ENCODE measurements around the gene FTSJ3. TPM values are rescaled to one million over a fixed set of nuclear protein-coding genes. Genes with fewer than 3 reads are reported as not detected.
A peak's percentile ranks its signal among the peaks of the same experiment; 100 is the strongest.
"Not testable (repeated sequence)": the region's sequence is repeated elsewhere in the genome, so short reads cannot be mapped to it uniquely, and the experiment has no call there.

Gene FTSJ3
- total RNA-seq, result 10 to 100 TPM; 58.3 to 60.9 TPM

GRCh38 chr17:63827002-63827800, at the start of gene FTSJ3, which contains the start of gene PSMC5:
TSS of gene FTSJ3 (minus strand) at chr17:63827663. CDS start at chr17:63826902, 761 bp downstream.
TSS of gene PSMC5 (plus strand) at chr17:63827431. CDS start at chr17:63827491, 60 bp downstream.
- Mint-ChIP-seq H3K9me3 (no peaks in the 10 kb centered on the region), H3K4me3 (peak within 1 kb of the TSS; percentile 100), H3K4me1 (ENCODE audit: low read depth) (peaks cover 78% of the 10 kb centered on the region), H3K27me3 (no peaks in the 10 kb centered on the region), H3K36me3 (ENCODE audit: low read depth) (peaks cover 87% of the 10 kb centered on the region), H3K27ac (peak within 1 kb of the TSS; percentile 100)
- DNase-seq, result peak; percentile 98
- TF ChIP-seq CTCF (IDR thresholded peaks at IDR 0.05), result peak; percentile 50
- ChIA-PET CTCF (interaction anchor here (1.2 to 2.9 kb wide), 9 partner anchors 10 to 129 kb away, joined by 3 to 22 read pairs (median 4); partner anchors contain the start of genes SMARCD2 and STRADA), POLR2A (interaction anchor here (0.7 to 11.6 kb wide), 10 partner anchors 9 to 85 kb away, joined by 3 to 188 read pairs (median 4); partner anchors contain the start of genes CCDC47, DDX42 and SMARCD2)
- peak; percentile 94 for ATAC-seq
- intact Hi-C loops (cut with micrococcal nuclease), result loop anchor here (5.0 kb wide), 1 partner anchor 50 kb away; no protein-coding TSS in a partner anchor

- H3K4me3 Mint-ChIP-seq; POLR2A ChIA-PET; intact Hi-C loops (cut with micrococcal nuclease); H3K4me1 Mint-ChIP-seq (ENCODE audit: low read depth); H3K27me3 Mint-ChIP-seq; H3K9me3 Mint-ChIP-seq; H3K36me3 Mint-ChIP-seq (ENCODE audit: low read depth); H3K27ac Mint-ChIP-seq; DNase-seq; ATAC-seq: not testable (repeated sequence)
- CTCF ChIA-PET, result interaction anchor here (0.7 to 1.4 kb wide), 3 partner anchors 13 to 16 kb away, joined by 3 read pairs; no protein-coding TSS in a partner anchor
Measured at GRCh38 chr17:63874693-63875092, 47.2 kb upstream of the FTSJ3 start.

GRCh38 chr17:63874061-63874626, 46.7 kb upstream of the FTSJ3 start:
- H3K9me3 Mint-ChIP-seq; POLR2A ChIA-PET; H3K4me1 Mint-ChIP-seq (ENCODE audit: low read depth); H3K27me3 Mint-ChIP-seq; H3K27ac Mint-ChIP-seq; intact Hi-C loops (cut with micrococcal nuclease); H3K36me3 Mint-ChIP-seq (ENCODE audit: low read depth); DNase-seq; H3K4me3 Mint-ChIP-seq: not testable (repeated sequence)
- CTCF ChIA-PET, result interaction anchor here (0.7 to 1.4 kb wide), 3 partner anchors 14 to 16 kb away, joined by 3 read pairs; no protein-coding TSS in a partner anchor
- peak; percentile 58 for ATAC-seq

- intact Hi-C loops (cut with micrococcal nuclease); H3K36me3 Mint-ChIP-seq (ENCODE audit: low read depth); H3K4me1 Mint-ChIP-seq (ENCODE audit: low read depth); H3K27ac Mint-ChIP-seq; ATAC-seq; H3K4me3 Mint-ChIP-seq; POLR2A ChIA-PET; DNase-seq; H3K9me3 Mint-ChIP-seq; H3K27me3 Mint-ChIP-seq: not testable (repeated sequence)
- CTCF ChIA-PET, result interaction anchor here (1.4 kb wide), 1 partner anchor 15 kb away, joined by 3 read pairs; no protein-coding TSS in a partner anchor
Measured at GRCh38 chr17:63873577-63873976, 46.1 kb upstream of the FTSJ3 start, which contains the start of gene CSH2. TSS of gene CSH2 (minus strand) at chr17:63873677. CDS start at chr17:63873614, 63 bp downstream.

GRCh38 chr17:63871646-63872365, 44.3 kb upstream of the FTSJ3 start:
- DNase-seq; H3K27ac Mint-ChIP-seq; H3K36me3 Mint-ChIP-seq (ENCODE audit: low read depth); POLR2A ChIA-PET; CTCF ChIA-PET; H3K27me3 Mint-ChIP-seq; H3K9me3 Mint-ChIP-seq; H3K4me3 Mint-ChIP-seq; intact Hi-C loops (cut with micrococcal nuclease); H3K4me1 Mint-ChIP-seq (ENCODE audit: low read depth); ATAC-seq: not testable (repeated sequence)

- H3K36me3 Mint-ChIP-seq (ENCODE audit: low read depth); H3K4me3 Mint-ChIP-seq; intact Hi-C loops (cut with micrococcal nuclease); DNase-seq; H3K9me3 Mint-ChIP-seq; H3K27ac Mint-ChIP-seq; ATAC-seq; H3K27me3 Mint-ChIP-seq; H3K4me1 Mint-ChIP-seq (ENCODE audit: low read depth): not testable (repeated sequence)
- CTCF ChIA-PET, result interaction anchor here (1.4 to 1.8 kb wide), 4 partner anchors 11 to 76 kb away, joined by 4 to 8 read pairs (median 4); no protein-coding TSS in a partner anchor
- POLR2A ChIA-PET, result interaction anchor here (1.6 kb wide), 1 partner anchor 11 kb away, joined by 4 read pairs; no protein-coding TSS in a partner anchor
Measured at GRCh38 chr17:63870292-63870665, 42.8 kb upstream of the FTSJ3 start.

- DNase-seq; H3K27me3 Mint-ChIP-seq; H3K27ac Mint-ChIP-seq; H3K4me1 Mint-ChIP-seq (ENCODE audit: low read depth); H3K4me3 Mint-ChIP-seq; H3K9me3 Mint-ChIP-seq; H3K36me3 Mint-ChIP-seq (ENCODE audit: low read depth); intact Hi-C loops (cut with micrococcal nuclease): not testable (repeated sequence)
- ATAC-seq, result peak; percentile 48
- ChIA-PET CTCF (interaction anchor here (0.5 to 1.8 kb wide), 10 partner anchors 9 to 77 kb away, joined by 3 to 8 read pairs (median 3); no protein-coding TSS in a partner anchor), POLR2A (interaction anchor here (1.6 kb wide), 1 partner anchor 10 kb away, joined by 4 read pairs; no protein-coding TSS in a partner anchor)
Measured at GRCh38 chr17:63869491-63870291, 42.2 kb upstream of the FTSJ3 start.

- H3K27ac Mint-ChIP-seq; H3K4me1 Mint-ChIP-seq (ENCODE audit: low read depth); intact Hi-C loops (cut with micrococcal nuclease); H3K4me3 Mint-ChIP-seq; POLR2A ChIA-PET; ATAC-seq; DNase-seq; H3K36me3 Mint-ChIP-seq (ENCODE audit: low read depth); H3K27me3 Mint-ChIP-seq; H3K9me3 Mint-ChIP-seq: not testable (repeated sequence)
- CTCF ChIA-PET, result interaction anchor here (0.6 to 4.6 kb wide), 24 partner anchors 12 to 441 kb away, joined by 3 to 31 read pairs (median 4); partner anchors contain the start of genes CCDC47 and GH2
Measured at GRCh38 chr17:63866625-63867024, 39.2 kb upstream of the FTSJ3 start.
